Keratinocyte (primary cell): ENCODE data around the gene ZNF831. TPM values are rescaled to one million over a fixed set of nuclear protein-coding genes. Genes with fewer than 3 reads are reported as not detected.

ENCODE experiments used
- DNase-seq: peaks from one replicate; pipeline ENCODE4 v3.0.0-alpha.2; 2011; ENCODE audit warnings: low read depth, missing footprints, low spot score
- FAIRE-seq: peaks from 2 replicates; lab custom pipeline; 2011; peaks lifted over from hg19 to GRCh38; lab: Jason Lieb, UNC
- H2AFZ ChIP-seq: 2 replicates; pipeline ENCODE4 v1.6.0; 2012; ENCODE audit warnings: low read length, control low read depth, inconsistent platforms; ENCODE audit not compliant: control insufficient read depth
- H3K27ac ChIP-seq: 2 replicates; pipeline ENCODE4 v1.5.1; 2011; ENCODE audit warnings: low read length; ENCODE audit not compliant: control insufficient read depth, insufficient read depth
- H3K27me3 ChIP-seq: 3 replicates; pipeline ENCODE4 v1.6.0; 2011; ENCODE audit warnings: low read length; ENCODE audit not compliant: control insufficient read depth, insufficient read depth; ENCODE audit errors: extremely low read depth
- H3K36me3 ChIP-seq, 2 experiments: 2 replicates in 1 of 2; 3 replicates in 1 of 2; pipeline ENCODE4 v1.5.1; 2011; ENCODE audit warnings: low read length in 2 of 2, mild to moderate bottlenecking in 1 of 2; ENCODE audit not compliant: control insufficient read depth in 2 of 2, insufficient read depth in 2 of 2; ENCODE audit errors: extremely low read depth in 1 of 2
- H3K4me1 ChIP-seq: 3 replicates; pipeline ENCODE4 v1.5.1; 2011; ENCODE audit warnings: low read length; ENCODE audit not compliant: control insufficient read depth, insufficient read depth; ENCODE audit errors: extremely low read depth
- H3K4me2 ChIP-seq: 3 replicates; pipeline ENCODE4 v1.6.0; 2011; ENCODE audit warnings: low read depth, low read length; ENCODE audit not compliant: control insufficient read depth, insufficient read depth; ENCODE audit errors: extremely low read depth
- H3K4me3 ChIP-seq, 3 experiments: fragments of 200-600 bp in 1 of 3; sonication (generic) in 1 of 3; 2 replicates in 2 of 3; 3 replicates in 1 of 3; pipeline ENCODE4 v1.5.1; 2011 to 2016; ENCODE audit warnings: low read length in 3 of 3, mild to moderate bottlenecking in 3 of 3, control low read depth in 2 of 3, inconsistent platforms in 1 of 3, low read depth in 1 of 3, mixed read lengths in 1 of 3, mixed run types in 1 of 3, moderate library complexity in 1 of 3; ENCODE audit not compliant: control insufficient read depth in 2 of 3, insufficient read depth in 2 of 3; ENCODE audit errors: extremely low read depth in 1 of 3
- H3K79me2 ChIP-seq: 2 replicates; pipeline ENCODE4 v1.6.0; 2012; ENCODE audit warnings: low read length; ENCODE audit not compliant: control insufficient read depth, insufficient read depth
- H3K9ac ChIP-seq: 3 replicates; pipeline ENCODE4 v1.6.0; 2011; ENCODE audit warnings: low read length; ENCODE audit not compliant: control insufficient read depth, insufficient read depth; ENCODE audit errors: extremely low read depth
- H3K9me1 ChIP-seq: 3 replicates; pipeline ENCODE4 v1.6.0; 2011; ENCODE audit warnings: low read length; ENCODE audit not compliant: control insufficient read depth, insufficient read depth; ENCODE audit errors: extremely low read depth
- H3K9me3 ChIP-seq: 2 replicates; pipeline ENCODE4 v1.5.1; 2012; ENCODE audit warnings: low read depth, low read length; ENCODE audit not compliant: control insufficient read depth
- H4K20me1 ChIP-seq: 3 replicates; pipeline ENCODE4 v1.6.0; 2011; ENCODE audit warnings: low read length; ENCODE audit not compliant: control insufficient read depth, insufficient read depth; ENCODE audit errors: extremely low read depth
- EZH2 ChIP-seq: IDR thresholded peaks from one replicate; pipeline ENCODE4 v1.6.1; 2012; ENCODE audit warnings: inconsistent platforms, mild to moderate bottlenecking, low read length, moderate library complexity
- dilution Hi-C: fragments of 300-500 bp; cut with MboI; formaldehyde crosslinking; loops from one replicate; pipeline ENCODE4 v1.7.0; 2020; ENCODE audit warnings: low sequenced_read_pairs; ENCODE audit not compliant: extremely low pct_ligation_motif_present
- polyA plus RNA-seq, 5 experiments: library from polyadenylated mRNA; depleted of rRNA in 3 of 5; stranded (reverse) in 3 of 5; stranded (forward) in 1 of 5; unstranded in 1 of 5; fragments of >200 nt; gene quantifications; 1 replicate in 1 of 5; 2 replicates in 3 of 5; 3 replicates in 1 of 5; pipeline versions ENCODE4 v1.2.1 to v1.2.3, GENCODE V29; 2011 to 2012; ENCODE audit warnings: missing spikeins in 2 of 5, low read depth in 1 of 5, low replicate concordance in 1 of 5
- TF ChIP-seq, protein P1 (sequence below), 3 experiments: IDR thresholded peaks in 1 of 3; conservative IDR thresholded peaks in 1 of 3; optimal IDR thresholded peaks in 1 of 3; 2 replicates in 2 of 3; 3 replicates in 1 of 3; pipeline versions ENCODE3 to v1.5.1; 2011; ENCODE audit warnings: low read length in 3 of 3, mild to moderate bottlenecking in 3 of 3, moderate library complexity in 2 of 3, control low read depth in 1 of 3, inconsistent platforms in 1 of 3; ENCODE audit not compliant: insufficient read depth in 2 of 3; ENCODE audit errors: extremely low read depth in 1 of 3

ZNF831 gene
- polyA plus RNA-seq, 1 donor (not counting 4 experiments of a cell fraction or from before 2014, with no cell fraction given): not detected

DNA sequence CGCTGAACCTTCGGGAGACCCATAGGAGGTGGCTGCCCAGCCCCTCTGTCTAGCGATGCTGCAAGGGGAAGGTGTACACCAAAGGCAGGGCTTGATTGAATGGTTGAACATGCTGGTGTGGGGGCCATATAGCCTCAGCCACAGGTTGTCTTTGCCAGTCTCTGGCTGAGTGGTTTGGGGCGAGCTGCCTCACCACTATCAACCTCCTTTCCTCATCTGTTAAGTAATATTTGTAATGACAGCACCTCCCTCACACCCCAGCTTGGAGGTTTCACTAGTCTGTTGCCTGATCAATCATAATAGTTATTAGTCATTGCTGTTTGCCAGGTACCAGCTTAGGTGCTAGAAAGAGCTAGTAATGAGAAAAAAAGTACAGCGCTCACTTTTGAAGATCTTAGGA is 11.8 kb upstream of the ZNF831 start:
- peaks cover 63% of the 10 kb centered on the region for H3K27me3 ChIP-seq
- DNase-seq (no peak), FAIRE-seq (no peak)
- H2AFZ ChIP-seq: no peak overlapping the region
- TF ChIP-seq, protein P1, sequence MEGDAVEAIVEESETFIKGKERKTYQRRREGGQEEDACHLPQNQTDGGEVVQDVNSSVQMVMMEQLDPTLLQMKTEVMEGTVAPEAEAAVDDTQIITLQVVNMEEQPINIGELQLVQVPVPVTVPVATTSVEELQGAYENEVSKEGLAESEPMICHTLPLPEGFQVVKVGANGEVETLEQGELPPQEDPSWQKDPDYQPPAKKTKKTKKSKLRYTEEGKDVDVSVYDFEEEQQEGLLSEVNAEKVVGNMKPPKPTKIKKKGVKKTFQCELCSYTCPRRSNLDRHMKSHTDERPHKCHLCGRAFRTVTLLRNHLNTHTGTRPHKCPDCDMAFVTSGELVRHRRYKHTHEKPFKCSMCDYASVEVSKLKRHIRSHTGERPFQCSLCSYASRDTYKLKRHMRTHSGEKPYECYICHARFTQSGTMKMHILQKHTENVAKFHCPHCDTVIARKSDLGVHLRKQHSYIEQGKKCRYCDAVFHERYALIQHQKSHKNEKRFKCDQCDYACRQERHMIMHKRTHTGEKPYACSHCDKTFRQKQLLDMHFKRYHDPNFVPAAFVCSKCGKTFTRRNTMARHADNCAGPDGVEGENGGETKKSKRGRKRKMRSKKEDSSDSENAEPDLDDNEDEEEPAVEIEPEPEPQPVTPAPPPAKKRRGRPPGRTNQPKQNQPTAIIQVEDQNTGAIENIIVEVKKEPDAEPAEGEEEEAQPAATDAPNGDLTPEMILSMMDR (optimal IDR thresholded peaks at IDR 0.05 in 1 of 3, IDR thresholded peaks at IDR 0.05 in 1 of 3, conservative IDR thresholded peaks at IDR 0.05 in 1 of 3; ENCODE audit: extremely low read depth in 1 of 3, insufficient read depth in 2 of 3, low read length in 3 of 3): no peak
- TF ChIP-seq EZH2: no peak
- H3K9me3 ChIP-seq: no peaks in the 10 kb centered on the region
- H3K4me3 ChIP-seq: no peak overlapping the region
- no peak overlapping the region for H3K4me2 ChIP-seq
- no peak overlapping the region for H3K9ac ChIP-seq
- dilution Hi-C loops: no loop called here
- H4K20me1 ChIP-seq: no peaks in the 10 kb centered on the region
- no peaks in the 10 kb centered on the region for H3K4me1 ChIP-seq
- no peaks in the 10 kb centered on the region for H3K79me2 ChIP-seq
- H3K36me3 ChIP-seq: no peaks in the 10 kb centered on the region
- no peak overlapping the region for H3K27ac ChIP-seq
- H3K9me1 ChIP-seq: no peaks in the 10 kb centered on the region

DNA sequence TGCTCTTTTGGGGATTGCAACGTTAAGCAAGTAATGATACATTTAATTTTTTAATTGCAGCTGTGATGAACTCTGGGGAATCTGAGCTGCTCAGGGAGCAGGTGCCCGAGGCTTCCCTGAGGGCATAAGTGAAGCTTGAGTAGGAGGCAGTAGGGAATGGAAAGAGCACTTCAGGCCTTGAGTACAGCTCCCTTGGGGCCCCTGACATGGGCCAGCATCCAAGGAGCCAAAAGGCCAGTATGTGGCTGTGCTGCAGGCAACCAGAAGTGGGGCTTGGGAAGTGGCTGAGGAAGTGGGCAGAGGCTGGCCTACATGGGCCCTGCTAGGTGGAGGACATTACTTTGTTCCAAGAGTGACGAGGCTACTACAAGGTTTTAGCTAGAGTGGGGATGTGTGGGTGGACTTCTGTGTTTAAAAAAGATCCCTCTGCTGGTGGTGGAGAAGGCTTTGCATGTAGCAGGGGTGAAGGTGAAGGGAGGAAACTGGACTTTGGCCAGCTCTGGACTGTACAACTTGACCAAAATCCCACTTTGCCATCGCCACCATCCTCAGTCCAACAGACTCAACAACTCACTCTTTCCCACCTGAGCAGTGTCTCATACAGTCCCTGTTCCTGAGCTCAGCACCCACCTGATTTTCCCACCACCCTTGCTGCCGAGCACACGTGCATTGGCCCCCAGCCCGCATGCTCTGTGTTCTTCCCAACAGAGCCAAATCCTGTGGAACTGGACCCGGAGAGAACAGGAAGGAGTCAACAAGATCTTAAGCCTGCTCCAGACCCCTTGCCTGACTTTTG is 10.9 kb upstream of the ZNF831 start:
- DNase-seq (no peak), FAIRE-seq (no peak)
- TF ChIP-seq EZH2: no peak
- TF ChIP-seq, protein P1 (optimal IDR thresholded peaks at IDR 0.05 in 1 of 3, IDR thresholded peaks at IDR 0.05 in 1 of 3, conservative IDR thresholded peaks at IDR 0.05 in 1 of 3; ENCODE audit: extremely low read depth in 1 of 3, insufficient read depth in 2 of 3, low read length in 3 of 3): no peak
- H3K27me3 ChIP-seq: peaks cover 63% of the 10 kb centered on the region
- no peak overlapping the region for H3K27ac ChIP-seq
- H3K4me3 ChIP-seq: no peak overlapping the region
- H3K9me3 ChIP-seq: no peaks in the 10 kb centered on the region
- dilution Hi-C loops: no loop called here
- no peak overlapping the region for H2AFZ ChIP-seq
- H3K4me1 ChIP-seq: no peaks in the 10 kb centered on the region
- no peaks in the 10 kb centered on the region for H3K9me1 ChIP-seq
- no peaks in the 10 kb centered on the region for H4K20me1 ChIP-seq
- H3K9ac ChIP-seq: no peak overlapping the region
- no peak overlapping the region for H3K4me2 ChIP-seq
- no peaks in the 10 kb centered on the region for H3K36me3 ChIP-seq
- H3K79me2 ChIP-seq: no peaks in the 10 kb centered on the region
